Activated CD4-positive, alpha-beta T cell treated with anti-CD3 and anti-CD28 coated beads, Interleukin-2, amount 50 U/mL, for 16 hours (primary cell): ENCODE data around the gene EMP2.

Source experiments
- DNase-seq: peaks from one replicate; pipeline ENCODE4 v3.0.0-alpha.2; 2020

The EMP2 gene

DNA sequence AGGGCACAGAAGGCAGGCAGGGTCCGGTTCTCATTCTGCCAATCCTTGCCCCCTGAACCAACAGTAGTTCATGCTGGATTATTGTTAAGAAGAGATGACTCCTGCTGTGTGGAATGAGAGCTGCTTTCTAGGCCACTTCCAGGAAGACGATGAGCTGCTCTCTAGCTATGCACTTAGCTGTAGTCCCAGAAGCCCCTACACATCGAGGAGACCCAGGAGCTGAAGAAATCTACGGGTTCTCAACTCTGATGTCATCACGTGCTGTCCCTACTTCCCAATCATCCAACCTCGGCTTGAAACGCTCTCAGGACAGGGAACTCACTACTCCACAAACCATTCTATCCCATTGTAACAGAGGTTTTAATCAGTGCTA lies 29.0 kb upstream of the EMP2 start:
- DNase-seq = no peak

DNA sequence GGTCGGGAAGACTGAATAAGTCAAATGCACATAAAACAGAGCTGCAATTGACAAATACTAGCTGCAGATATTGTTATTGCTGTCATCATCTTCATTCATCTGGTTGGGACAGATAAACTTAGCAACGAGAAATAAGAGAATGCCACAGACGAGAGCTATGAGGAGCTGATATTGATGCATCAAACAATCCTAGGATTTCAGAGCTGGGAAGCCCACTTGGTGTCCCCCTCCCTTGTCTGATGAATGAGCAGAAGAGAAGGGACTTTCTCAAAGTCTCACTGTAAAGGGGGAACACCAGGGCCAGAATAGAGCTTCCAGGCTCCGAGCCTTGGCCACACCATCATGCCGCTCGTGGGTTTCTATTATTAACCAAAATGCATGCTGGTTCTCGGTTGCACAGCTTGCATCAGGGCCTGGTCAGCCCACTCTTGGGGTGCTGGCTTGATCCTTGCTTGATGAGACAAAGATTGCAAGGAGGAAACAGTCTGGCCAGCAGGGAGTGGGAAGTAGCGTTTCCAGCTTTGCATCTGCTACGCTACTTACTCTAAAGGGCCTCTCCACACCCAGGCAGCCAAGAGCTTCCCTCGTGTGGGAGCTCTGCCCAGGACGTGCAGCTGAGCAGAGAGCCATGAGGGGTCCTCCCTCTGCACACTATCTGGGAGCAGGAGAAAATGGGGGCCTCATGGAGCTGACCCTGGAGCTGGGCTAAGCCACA lies 28.4 kb upstream of the EMP2 start:
- no peak for DNase-seq

DNA sequence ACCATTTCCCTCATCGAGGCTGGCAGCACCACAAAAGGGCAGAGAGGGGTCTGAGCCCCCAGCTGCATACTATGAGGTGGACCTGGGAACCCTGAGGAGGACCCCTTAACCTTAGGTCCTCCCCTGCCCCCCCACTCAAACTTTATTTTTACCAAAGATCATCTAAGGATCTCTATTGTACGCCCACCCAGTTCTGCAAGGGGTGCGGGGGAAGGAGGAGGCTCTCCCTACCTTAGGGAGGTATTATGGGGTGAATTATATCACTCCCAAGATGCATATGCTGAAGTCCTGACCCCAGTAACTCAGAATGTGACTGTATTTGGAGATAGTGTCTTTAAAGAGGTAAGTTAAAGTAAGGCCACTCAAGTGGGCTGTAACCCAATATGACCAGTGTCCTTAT lies 26.8 kb upstream of the EMP2 start:
- no peak for DNase-seq

DNA sequence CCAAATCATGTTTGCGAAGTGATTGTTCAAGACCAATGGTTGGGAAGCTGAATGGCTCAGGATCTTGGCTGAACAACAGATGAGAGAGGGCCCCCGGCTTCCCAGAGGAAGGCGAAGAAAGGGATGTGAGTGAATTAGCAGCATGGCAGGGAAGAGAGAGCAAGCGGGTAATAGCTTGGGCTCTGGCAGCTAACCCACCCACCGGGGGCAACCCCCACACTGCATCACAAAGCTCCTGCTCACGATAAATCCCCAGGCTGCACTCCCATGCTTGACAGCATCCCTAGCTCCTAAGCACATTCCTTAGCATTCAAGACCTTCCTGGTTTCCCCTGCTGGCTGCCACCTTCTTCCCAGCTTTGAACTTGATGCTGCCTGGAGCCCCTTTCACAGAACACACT lies 26.2 kb upstream of the EMP2 start:
- DNase-seq = no peak

DNA sequence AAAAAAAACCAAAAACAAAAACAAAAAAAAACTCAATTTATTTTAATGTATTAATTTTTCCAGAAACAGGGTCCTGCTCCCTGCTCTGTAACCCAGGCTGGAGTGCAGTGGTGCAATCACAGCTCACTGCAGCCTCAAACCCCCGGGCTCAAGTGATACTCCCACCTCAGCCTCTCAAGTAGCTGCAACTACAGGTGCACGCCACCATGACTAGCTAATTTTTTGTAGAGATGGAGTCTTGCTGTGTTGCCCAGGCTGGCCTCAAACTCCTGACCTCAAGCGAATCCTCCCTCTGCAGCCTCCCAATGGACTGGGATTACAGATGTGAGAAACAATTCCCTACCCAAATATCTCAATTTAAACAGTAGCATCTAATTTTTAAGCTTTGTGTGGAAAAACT lies 25.2 kb upstream of the EMP2 start:
- DNase-seq = no peak

DNA sequence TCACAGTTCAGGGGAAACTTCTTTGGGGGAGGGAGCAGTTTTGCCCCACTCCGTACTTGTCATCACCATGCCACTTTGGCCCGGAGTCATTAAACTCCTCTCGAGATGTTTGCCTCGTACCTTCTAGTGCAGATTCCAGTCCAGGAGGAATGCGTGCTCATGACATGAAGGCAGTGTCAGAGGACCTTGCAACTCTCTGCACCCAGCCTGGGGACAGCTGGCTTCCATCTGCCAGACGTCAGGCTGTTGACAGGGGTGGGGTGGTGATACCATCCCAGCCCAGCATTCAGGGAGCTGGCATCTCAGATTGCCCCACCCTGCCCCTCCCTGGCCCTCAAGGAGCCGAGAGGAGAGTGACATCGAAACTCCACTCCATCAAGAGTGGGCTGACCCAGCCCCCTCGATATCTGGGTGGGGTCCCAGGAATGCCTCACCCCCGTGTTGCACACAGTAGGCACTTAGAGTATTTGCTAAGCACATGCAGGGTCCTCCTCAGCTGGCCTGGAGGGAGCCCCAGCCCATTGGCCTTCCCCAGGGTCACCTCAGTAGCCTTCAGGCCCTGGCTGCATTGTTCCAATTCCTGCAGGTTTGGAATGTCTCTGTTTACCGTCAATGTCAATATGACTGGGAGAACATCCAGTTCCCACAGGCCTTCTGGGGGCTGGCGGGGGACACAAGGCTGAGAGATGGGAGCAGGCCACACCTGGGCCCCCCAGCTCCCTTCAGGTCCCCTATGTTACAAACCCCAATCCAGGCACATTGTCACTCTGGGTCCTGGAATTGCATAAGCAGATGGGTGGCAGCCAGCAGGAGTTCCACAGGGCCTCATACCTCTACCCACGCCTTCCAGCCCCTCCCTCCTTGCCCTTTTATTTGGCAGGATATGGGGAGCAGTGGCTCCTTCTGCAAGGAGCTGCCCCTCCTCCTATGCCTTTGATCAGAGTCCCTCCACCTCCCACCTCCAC lies 21.3 kb upstream of the EMP2 start:
- DNase-seq = no peak

DNA sequence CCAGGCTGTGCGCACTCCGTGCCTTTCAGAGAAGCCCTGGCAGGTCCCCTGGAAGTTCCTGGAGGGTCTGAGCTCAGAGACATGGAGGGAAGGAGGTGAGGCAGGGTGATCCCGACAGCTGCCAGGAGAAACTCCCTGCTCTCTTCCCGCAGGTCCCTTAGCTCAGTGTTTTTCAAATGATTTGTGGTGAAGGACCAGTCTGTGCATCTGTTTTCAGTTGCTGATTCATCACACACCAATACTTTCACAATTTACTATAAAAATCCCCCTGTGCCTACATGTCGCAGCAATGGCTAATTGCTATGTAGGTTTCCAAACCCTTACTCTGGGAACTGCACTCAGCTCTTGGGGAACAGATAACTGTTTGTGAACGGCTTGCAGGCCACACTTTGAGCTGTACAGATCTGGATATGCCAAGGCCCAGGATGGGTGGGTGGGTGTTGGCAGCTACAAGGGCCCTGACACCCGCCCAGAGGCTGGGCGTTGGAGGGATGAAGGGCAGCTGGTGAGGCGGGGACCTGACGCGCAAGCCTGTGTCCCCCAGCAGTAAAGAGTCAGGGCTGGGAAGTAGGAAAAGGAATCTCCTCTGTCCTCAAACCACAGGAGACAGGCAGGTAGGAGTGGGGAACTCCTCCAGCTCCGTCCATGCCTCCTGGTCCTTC lies 20.5 kb upstream of the EMP2 start:
- DNase-seq = no peak

DNA sequence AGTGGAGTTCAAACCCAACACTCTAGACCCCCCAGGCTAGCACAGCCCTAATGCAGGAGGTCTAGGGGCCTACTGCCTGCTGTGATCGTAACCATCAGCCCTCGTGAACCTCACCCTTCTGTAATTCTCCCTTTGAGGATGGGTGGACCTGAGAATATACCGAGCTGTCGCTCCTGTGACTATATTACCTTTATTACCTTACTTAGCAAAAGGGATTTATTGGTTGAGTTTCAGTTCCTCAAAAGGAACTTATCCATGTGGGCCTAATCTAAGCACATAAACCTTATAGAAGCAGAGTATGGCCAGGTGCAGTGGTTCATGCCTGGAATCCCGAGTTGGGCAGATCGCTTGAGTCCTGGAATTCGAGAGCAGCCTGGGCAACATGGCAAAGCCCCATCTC lies 19.2 kb upstream of the EMP2 start:
- DNase-seq = no peak

DNA sequence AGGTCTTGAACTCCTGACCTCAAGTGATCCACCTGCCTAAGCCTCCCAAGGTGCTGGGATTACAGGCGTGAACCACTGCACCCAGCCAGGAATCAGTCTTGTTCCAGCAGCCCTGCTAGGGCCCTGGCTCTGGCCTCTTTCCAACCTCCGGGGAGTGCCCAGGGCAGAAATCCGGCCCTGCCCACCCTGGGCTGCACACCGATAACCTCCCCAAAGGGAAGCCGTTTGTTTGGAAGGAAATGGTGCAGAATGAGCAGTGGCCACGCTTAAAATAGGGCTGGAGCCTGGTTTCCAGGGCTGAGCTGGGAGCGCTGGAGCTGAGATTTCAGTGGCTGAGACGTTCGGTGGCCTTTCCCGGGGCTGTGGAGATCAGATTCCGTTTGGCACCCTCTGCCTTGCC lies 17.8 kb upstream of the EMP2 start:
- DNase-seq = no peak

DNA sequence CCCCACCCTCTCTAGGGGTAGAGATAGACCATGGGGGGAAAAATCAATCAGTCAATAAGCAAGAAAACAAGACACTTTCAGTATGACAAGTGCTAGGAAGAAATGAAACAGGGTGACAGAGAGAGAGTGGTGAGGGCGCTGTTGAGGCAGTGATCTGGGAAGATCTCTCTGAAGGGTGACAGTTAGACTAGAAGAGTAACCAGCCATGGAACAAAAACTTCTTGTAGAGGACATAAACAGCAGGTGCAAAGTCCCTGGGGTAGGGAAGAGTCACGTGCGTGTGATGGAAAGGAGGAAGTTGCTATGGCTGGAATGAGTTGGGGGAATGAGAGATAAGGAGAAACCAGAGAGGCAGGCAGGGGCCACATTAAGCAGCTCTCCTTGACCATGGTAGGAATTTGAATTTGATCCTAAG lies 16.8 kb upstream of the EMP2 start:
- DNase-seq = peak; percentile 27

DNA sequence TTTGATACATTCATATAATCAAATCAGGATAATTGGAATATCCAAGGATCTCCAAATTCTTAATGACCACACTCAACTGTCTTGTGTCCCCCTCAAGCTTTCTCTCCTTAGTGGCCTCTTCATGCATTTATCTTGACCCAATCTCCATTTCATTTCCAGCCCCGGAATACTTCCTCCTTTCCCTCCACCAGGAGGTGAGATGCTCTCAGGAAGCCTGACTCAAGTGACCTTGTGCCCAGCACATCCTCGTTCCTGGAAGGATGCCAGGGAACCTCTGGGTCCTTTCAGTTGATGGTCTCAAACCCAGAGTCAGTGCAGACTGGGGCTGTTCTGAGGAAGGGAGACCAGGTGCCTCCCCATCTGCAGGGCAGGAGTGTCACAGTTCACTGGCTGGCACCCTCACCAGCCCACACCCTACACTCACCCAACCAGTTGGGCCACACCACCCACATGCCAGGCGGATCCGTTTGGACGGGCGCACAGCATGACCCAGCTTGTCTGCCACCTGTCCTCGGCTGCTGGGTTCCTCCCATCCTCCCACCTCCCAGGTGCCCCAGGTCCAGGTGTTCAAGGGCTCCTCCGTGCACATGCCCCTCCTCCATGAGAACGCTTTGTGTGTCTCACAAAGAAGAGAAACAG lies 14.0 kb upstream of the EMP2 start:
- no peak for DNase-seq

DNA sequence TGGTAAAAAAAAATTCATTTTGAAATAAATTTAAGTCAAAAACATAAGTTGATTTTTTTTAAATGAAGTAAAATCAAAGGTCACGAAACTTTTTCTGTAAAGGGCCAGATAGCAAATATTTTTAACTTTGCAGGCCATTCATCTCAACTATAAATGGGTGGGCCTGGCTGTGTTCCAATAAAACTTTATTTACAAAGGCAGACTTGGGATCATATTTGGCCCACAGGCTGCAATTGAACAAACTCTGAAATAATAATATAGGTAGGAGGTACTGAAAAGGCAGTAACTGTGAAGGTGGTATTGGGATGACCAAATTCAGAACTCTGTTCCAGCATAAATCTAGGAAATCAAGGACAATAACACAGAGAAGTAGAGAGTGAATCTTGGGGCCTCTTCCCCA lies 12.2 kb upstream of the EMP2 start:
- DNase-seq = no peak

DNA sequence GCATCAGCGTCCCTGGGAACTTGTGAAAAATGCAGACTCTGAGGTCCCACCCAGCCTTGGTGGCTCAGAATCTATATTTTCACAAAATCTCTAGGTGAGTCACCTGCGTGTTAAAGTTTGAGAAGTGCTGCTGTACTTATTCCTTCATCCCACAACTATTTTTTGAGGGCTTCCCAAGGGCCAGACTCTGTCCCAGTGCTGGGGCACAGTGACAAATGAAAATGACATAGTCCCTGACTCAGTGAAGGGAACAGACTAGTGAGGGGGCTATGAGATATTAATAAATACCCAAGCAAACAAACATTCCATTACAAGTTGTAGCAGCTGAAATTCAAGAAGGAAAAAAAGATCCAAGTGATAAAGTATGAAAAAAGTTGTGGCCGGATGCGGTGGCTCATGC lies 9.9 kb upstream of the EMP2 start:
- no peak for DNase-seq

DNA sequence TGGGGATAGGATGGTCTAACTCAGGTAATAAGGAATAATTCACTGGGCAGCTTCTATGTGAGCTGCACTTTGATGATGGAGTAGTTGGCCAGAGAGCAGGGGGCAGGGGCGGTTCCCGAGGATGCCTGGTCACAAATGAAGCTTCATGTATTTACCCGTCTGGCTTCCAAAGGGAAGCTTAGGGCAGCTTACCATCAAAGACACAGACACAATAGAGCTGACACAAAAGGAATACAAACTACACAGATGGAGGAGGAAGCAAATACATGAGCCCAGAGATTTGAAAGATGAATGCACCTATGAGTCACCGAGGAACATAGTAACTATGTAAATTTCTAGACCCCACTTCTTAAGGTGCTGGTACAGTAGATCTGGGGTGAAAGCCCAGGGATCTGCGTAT lies 8.7 kb upstream of the EMP2 start:
- no peak for DNase-seq

DNA sequence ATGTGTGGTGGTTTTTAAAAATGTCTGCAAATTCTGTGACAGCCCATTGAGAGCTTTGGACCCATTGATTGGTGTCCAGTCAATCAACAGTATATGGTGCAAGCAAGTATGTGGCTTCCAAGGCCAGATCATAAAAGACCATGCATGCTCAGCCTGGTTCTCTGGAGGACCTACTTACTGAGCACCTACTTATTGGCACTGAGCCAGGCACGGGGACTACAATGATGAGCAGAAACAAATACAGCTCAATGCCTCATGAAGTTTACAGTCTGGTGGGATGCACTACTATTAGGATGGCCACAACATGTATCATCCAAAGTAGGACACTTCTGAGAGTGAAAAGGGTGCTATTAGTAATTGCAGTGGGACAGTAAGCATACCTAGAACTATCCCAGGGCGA lies 7.2 kb upstream of the EMP2 start:
- no peak for DNase-seq

DNA sequence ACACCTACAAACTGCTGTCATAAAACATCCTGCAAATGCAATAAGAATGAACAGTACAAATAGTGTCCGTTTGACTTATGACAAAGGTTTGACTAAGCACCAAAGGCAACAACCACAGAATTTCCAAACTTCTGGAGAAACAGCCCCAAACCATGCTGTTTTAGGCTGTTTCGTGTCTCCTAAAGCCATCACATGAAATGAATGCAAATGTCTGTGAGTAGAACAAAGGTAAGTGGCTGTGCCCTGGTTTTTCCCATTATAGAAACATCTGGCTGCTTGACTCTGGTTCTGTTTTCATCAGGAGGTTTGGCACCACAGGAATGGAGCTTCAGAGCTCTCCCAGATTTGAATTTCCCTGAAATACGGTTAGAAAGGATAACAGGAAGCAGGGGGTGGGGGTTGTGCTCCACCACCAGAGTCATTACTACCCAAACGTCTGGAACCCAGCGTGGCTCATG lies 4.6 kb upstream of the EMP2 start:
- DNase-seq = no peak

DNA sequence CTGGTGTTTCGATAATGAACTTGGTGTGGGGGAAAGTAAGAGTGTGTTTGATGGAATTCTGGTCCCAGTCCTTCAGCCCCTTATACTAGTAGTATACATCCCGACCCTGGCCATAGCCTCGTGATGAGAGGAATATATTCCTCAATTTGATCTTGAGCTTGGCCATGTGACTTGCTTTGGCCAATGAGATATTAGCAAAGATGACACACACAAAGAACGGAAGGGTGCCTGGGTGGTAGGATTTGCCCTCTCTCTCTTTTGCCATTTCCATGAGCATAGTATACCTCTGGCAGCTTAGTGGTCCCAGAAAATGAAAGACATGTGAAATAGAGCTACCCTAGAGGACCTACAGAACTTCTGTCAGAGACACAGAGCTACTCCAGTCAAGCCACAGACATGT lies 2.9 kb upstream of the EMP2 start:
- DNase-seq = no peak

DNA sequence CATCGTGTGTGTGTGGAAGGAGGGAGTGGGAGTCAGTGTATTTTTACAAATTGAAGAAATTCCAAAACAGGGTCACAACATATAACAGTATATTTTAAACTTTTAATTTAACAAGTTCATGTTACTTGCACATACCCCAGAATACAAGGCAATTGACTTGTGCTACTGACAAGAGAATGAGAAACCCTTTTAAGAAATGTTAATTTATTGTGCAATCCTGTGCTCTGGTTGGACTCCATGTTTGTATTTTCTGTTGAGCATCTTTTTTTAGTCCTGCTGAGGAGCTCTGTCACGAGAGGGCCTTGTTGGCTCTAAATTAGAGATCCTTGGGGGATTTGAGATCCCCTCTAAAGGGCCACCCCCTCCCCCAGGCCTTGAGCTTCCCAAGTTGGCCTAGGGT lies 1.1 kb upstream of the EMP2 start:
- DNase-seq = no peak

DNA sequence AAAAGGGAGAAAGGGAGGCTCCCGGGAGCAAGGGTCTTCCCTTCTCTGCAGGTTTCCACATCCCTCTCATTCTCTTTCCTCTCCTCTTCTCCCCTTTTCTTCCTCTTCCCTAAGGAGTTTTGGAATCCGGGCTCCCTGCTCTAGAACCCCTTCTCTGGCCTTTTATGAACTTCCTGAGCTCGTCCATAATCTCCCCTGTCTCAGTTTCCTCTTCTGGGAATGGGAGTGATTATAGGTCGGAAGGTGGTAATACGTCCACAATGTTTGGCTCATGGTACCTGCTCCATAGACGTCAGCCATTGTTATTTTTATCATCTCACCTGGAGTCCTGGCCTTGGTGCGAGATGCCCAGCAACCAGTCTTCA lies 467 bp upstream of the EMP2 start:
- DNase-seq = no peak

DNA sequence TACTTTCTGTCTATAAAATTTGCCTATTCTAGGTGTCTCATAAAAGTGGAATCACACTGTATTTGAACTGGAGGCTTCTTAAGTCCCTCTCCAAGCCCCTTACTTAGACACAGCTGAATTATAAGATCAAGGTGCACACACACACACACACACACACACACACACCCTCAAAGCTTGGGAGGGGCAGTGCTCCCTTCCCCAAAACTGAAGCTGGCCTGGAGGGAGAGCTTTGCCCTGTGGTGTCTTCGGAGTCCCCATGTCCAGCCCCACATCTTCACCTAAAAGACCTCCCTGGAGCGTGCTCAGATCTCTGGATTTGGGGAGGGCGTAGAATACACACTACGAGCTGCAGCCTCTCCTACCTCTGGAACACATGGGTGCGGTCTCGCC lies 828 bp downstream of the EMP2 start:
- DNase-seq = no peak

DNA sequence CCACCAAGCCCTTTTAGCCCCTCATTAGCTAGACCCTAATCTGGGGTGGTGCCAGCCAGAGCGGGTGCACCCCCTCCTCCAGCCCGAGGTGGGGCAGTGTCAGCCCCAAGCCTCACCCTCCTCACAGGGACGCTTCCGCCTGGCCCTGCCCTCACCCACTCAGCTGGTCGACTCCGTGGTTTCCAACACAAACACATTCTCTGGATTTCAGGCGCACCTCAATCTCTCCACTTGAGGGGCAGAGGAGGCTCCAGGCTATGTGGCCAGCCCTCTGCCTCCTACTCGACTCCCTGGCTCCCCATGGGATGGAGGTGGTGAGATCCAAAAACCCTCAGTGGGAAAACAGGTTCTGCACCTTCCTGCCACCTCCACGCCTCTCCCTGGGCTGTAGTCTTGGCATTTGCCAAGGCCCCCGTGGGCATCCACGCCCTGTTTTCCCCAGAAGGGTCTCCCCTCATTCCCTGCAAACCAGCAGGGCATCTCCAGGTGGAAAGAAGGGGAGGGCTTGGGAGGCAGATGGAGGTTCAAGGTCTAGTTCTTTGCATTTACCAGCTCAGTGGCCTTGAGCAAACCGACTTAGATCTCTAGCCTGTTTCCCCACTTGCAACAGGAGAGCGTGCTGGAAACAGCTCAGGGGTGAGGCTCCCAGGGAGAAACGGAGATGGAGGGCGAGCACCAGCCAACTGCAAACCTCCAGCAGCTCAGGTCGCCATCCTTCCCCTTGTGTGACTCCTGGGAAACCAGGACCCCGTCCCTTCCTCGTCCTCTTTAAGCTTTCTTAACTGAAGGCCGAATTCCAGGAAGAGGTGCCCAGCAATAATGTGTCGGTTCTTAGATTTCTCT lies 1.7 kb downstream of the EMP2 start:
- no peak for DNase-seq
